Smooth muscle cell (in vitro differentiated cells): Measurements from ENCODE around the gene ST7. TPM values are rescaled to one million over a fixed set of nuclear protein-coding genes. Genes with fewer than 3 reads are reported as not detected.

Experiments
- DNase-seq: peaks from one replicate; lab custom pipeline; 2025; ENCODE audit not compliant: unreplicated experiment; lab: John Stamatoyannopoulos, UW
- H2AFZ ChIP-seq: fragments of 200-600 bp; sonication (generic); 2 replicates; pipeline ENCODE4 v1.6.0; 2016; ENCODE audit warnings: antibody characterized with exemption, low read depth, mild to moderate bottlenecking
- H3F3A ChIP-seq: fragments of 200-600 bp; sonication (generic); 2 replicates; pipeline ENCODE4 v1.6.0; 2017; ENCODE audit warnings: antibody characterized with exemption, low read depth
- H3K27ac ChIP-seq: fragments of 200-600 bp; sonication (generic); 2 replicates; pipeline ENCODE4 v1.5.1; 2016; ENCODE audit warnings: low read depth, mild to moderate bottlenecking
- H3K27me3 ChIP-seq: fragments of 200-600 bp; sonication (generic); 2 replicates; pipeline ENCODE4 v1.6.1; 2016; ENCODE audit warnings: low read depth, mild to moderate bottlenecking
- H3K36me3 ChIP-seq: fragments of 200-600 bp; sonication (generic); 2 replicates; pipeline ENCODE4 v1.5.1; 2016; ENCODE audit warnings: low read depth
- H3K4me1 ChIP-seq: fragments of 200-600 bp; sonication (generic); 2 replicates; pipeline ENCODE4 v1.5.1; 2016; ENCODE audit warnings: low read depth
- H3K4me2 ChIP-seq: fragments of 200-600 bp; sonication (generic); 2 replicates; pipeline ENCODE4 v1.6.0; 2016; ENCODE audit warnings: mild to moderate bottlenecking
- H3K4me3 ChIP-seq: fragments of 200-600 bp; sonication (generic); 2 replicates; pipeline ENCODE4 v1.5.1; 2016; ENCODE audit warnings: mild to moderate bottlenecking
- H3K79me2 ChIP-seq: fragments of 200-600 bp; sonication (generic); 2 replicates; pipeline ENCODE4 v1.6.0; 2016; ENCODE audit warnings: low read depth, mild to moderate bottlenecking
- H3K9ac ChIP-seq: fragments of 200-600 bp; sonication (generic); 2 replicates; pipeline ENCODE4 v1.6.0; 2016; ENCODE audit warnings: low read depth
- H3K9me3 ChIP-seq: fragments of 200-600 bp; sonication (generic); replicated peaks from 2 replicates; pipeline ENCODE4 v1.5.1; 2016; ENCODE audit warnings: low read depth
- H4K20me1 ChIP-seq: fragments of 200-600 bp; sonication (generic); 2 replicates; pipeline ENCODE4 v1.6.0; 2016; ENCODE audit warnings: low read depth
- CTCF ChIP-seq: fragments of 200-600 bp; sonication (generic); IDR thresholded peaks from 2 replicates; pipeline ENCODE4 v1.5.1; 2017; ENCODE audit warnings: borderline replicate concordance, mild to moderate bottlenecking, antibody characterized with exemption; ENCODE audit not compliant: insufficient read depth, poor library complexity, severe bottlenecking
- WGBS: methylation state at CpG from one replicate; pipeline ENCODE4 v1.1.7; 2016; ENCODE audit warnings: low lambda C conversion rate; 5-methylcytosine and 5-hydroxymethylcytosine counted together
- polyA plus RNA-seq: library from polyadenylated mRNA; unstranded; fragments of >200 nt; fragmentation: Nextera tagmentation; extraction: Ambion mirVana; gene quantifications from 2 replicates; pipeline ENCODE4 v1.2.1, GENCODE V29; 2016
- total RNA-seq: library from RNA; depleted of rRNA; stranded (reverse); fragments of >200 nt; gene quantifications from 2 replicates; pipeline ENCODE4 v1.2.3, GENCODE V29; 2014

ST7 gene
- total and polyA plus RNA-seq, 2 experiments from 2014 or later, result 23.2 to 26.1 TPM

GRCh38 chr7:117066668-117067067 is 113.4 kb downstream of the ST7 start:
- H3K27ac ChIP-seq, result peak overlapping the region; percentile 3
- H3K36me3 ChIP-seq, result no peaks in the 10 kb centered on the region
- H3K27me3 ChIP-seq, result no peaks in the 10 kb centered on the region
- no peak overlapping the region for H2AFZ ChIP-seq
- H3K4me3 ChIP-seq, result no peak overlapping the region
- WGBS, result 70% methylated on average over 3 of the region's 3 CpGs
- no peaks in the 10 kb centered on the region for H3F3A ChIP-seq
- peaks cover 28% of the 10 kb centered on the region for H3K79me2 ChIP-seq
- H3K9ac ChIP-seq, result no peak overlapping the region
- H3K9me3 ChIP-seq, result no peaks in the 10 kb centered on the region
- H3K4me1 ChIP-seq, result no peaks in the 10 kb centered on the region
- H4K20me1 ChIP-seq, result peaks cover 28% of the 10 kb centered on the region
- TF ChIP-seq CTCF, result no peak
- DNase-seq, result no peak
- H3K4me2 ChIP-seq, result no peak overlapping the region

- no peak for DNase-seq
- Histone ChIP-seq H3K27ac (peak overlapping the region; percentile 3), H3K9me3 (no peaks in the 10 kb centered on the region), H3K4me2 (no peak overlapping the region), H3F3A (no peaks in the 10 kb centered on the region), H3K9ac (no peak overlapping the region), H2AFZ (no peak overlapping the region), H3K27me3 (no peaks in the 10 kb centered on the region), H3K79me2 (peaks cover 27% of the 10 kb centered on the region), H3K36me3 (no peaks in the 10 kb centered on the region), H3K4me3 (no peak overlapping the region), H4K20me1 (peaks cover 32% of the 10 kb centered on the region), H3K4me1 (peaks cover 2% of the 10 kb centered on the region)
- WGBS, result 78% methylated on average over 1 of the region's 1 CpG
- TF ChIP-seq CTCF, result no peak
These were observed 114.0 kb downstream of the ST7 start for GRCh38 chr7:117067340-117067739.

GRCh38 chr7:117068511-117069145 is 115.3 kb downstream of the ST7 start:
- Histone ChIP-seq H3F3A (no peaks in the 10 kb centered on the region), H3K4me1 (peaks cover 9% of the 10 kb centered on the region), H3K9me3 (no peaks in the 10 kb centered on the region), H3K27me3 (no peaks in the 10 kb centered on the region), H2AFZ (no peak overlapping the region), H4K20me1 (peaks cover 33% of the 10 kb centered on the region), H3K4me3 (no peak overlapping the region), H3K9ac (no peak overlapping the region), H3K27ac (no peak overlapping the region), H3K79me2 (peaks cover 25% of the 10 kb centered on the region), H3K4me2 (no peak overlapping the region), H3K36me3 (no peaks in the 10 kb centered on the region)
- TF ChIP-seq CTCF, result no peak
- no peak for DNase-seq
- 80% methylated on average over 5 of the region's 5 CpGs for WGBS

GRCh38 chr7:117069379-117069778 is 116.1 kb downstream of the ST7 start:
- Histone ChIP-seq H3K36me3 (no peaks in the 10 kb centered on the region), H3K9me3 (no peaks in the 10 kb centered on the region), H3K4me2 (no peak overlapping the region), H3K4me1 (peaks cover 9% of the 10 kb centered on the region), H3F3A (no peaks in the 10 kb centered on the region), H3K27me3 (no peaks in the 10 kb centered on the region), H3K79me2 (peaks cover 28% of the 10 kb centered on the region), H3K9ac (no peak overlapping the region), H3K4me3 (no peak overlapping the region), H3K27ac (no peak overlapping the region), H4K20me1 (peaks cover 30% of the 10 kb centered on the region), H2AFZ (no peak overlapping the region)
- 100% methylated on average over 1 of the region's 1 CpG for WGBS
- no peak for DNase-seq
- TF ChIP-seq CTCF, result no peak
